Measurements from ENCODE around the gene FAM171A1. TPM values are rescaled to one million over a fixed set of nuclear protein-coding genes. Genes with fewer than 3 reads are reported as not detected.
"Not testable (repeated sequence)": the region's sequence is repeated elsewhere in the genome, so short reads cannot be mapped to it uniquely, and the experiment has no call there.

FAM171A1 gene
- total and polyA plus RNA-seq, 2 donors (not counting 3 experiments of a cell fraction or from before 2014, with no cell fraction given) = 56.3 to 75.8 TPM

GRCh38 chr10:15339892-15340291, 31.2 kb downstream of the FAM171A1 start:
- CTCF ChIA-PET = no interaction called here

GRCh38 chr10:15337441-15337923, 33.6 kb downstream of the FAM171A1 start:
- H3K27ac ChIP-seq (ENCODE audit: insufficient read depth, low read depth, low read length); FAIRE-seq; H3K36me3 ChIP-seq (ENCODE audit: control insufficient read depth in 2 of 2, extremely low read depth in 1 of 2, insufficient read depth in 2 of 2, low read length in 2 of 2); intact Hi-C loops (cut with micrococcal nuclease); H3K4me2 ChIP-seq (ENCODE audit: insufficient read depth, low read length); H3K9me3 ChIP-seq (replicated peaks; ENCODE audit: control insufficient read depth, insufficient read depth, low read length); CTCF ChIA-PET; POLR2A ChIA-PET; H2AFZ ChIP-seq (ENCODE audit: low read depth, low read length); H3K9me1 ChIP-seq (replicated peaks; ENCODE audit: control insufficient read depth, extremely low read depth, insufficient read depth, low read length); H3K4me3 ChIP-seq (replicated peaks in 1 of 3; ENCODE audit: insufficient read depth in 1 of 3, low read depth in 1 of 3, low read length in 3 of 3); BruUV-seq (replicated peaks); dilution Hi-C loops (cut with MboI; ENCODE audit: extremely low pct_ligation_motif_present, low sequenced_read_pairs); H3K9ac ChIP-seq (replicated peaks; ENCODE audit: extremely low read depth, insufficient read depth, low read length); H3K27me3 ChIP-seq (ENCODE audit: control insufficient read depth in 2 of 2, insufficient read depth in 2 of 2, low read length in 2 of 2); DNase-seq (ENCODE audit: low read depth, low spot score); H4K20me1 ChIP-seq (replicated peaks; ENCODE audit: control insufficient read depth, extremely low read depth, insufficient read depth, low read length); H3K4me1 ChIP-seq (ENCODE audit: control insufficient read depth, extremely low read depth, insufficient read depth, low read length): not testable (repeated sequence)
- peaks cover 85% of the 10 kb centered on the region for H3K79me2 ChIP-seq (ENCODE audit: control insufficient read depth, insufficient read depth, low read length)

More at GRCh38 chr10:15339892-15340291, 31.2 kb downstream of the FAM171A1 start:
- H3K36me3 ChIP-seq (ENCODE audit: control insufficient read depth in 2 of 2, extremely low read depth in 1 of 2, insufficient read depth in 2 of 2, low read length in 2 of 2) = no peaks in the 10 kb centered on the region
- H3K27ac ChIP-seq (ENCODE audit: insufficient read depth, low read depth, low read length) = no peak overlapping the region
- dilution Hi-C loops (cut with MboI; ENCODE audit: extremely low pct_ligation_motif_present, low sequenced_read_pairs) = no loop called here
- FAIRE-seq (no peak), DNase-seq (ENCODE audit: low read depth, low spot score) (no peak)
- POLR2A ChIA-PET = no interaction called here
- TF ChIP-seq FOS (IDR thresholded peaks at IDR 0.05; ENCODE audit: borderline replicate concordance, insufficient read depth, low read length) (no peak), MYC (IDR thresholded peaks at IDR 0.05; ENCODE audit: low read depth, low read length) (no peak), POLR2AphosphoS5 (IDR thresholded peaks at IDR 0.05; ENCODE audit: insufficient read depth, low read depth, low read length) (no peak), POLR2A (IDR thresholded peaks at IDR 0.05; ENCODE audit: low read depth, low read length) (no peak), JUN (IDR thresholded peaks at IDR 0.05; ENCODE audit: borderline replicate concordance, insufficient read depth, insufficient read length, low read depth) (no peak), EZH2 (IDR thresholded peaks at IDR 0.05; ENCODE audit: borderline replicate concordance, low read depth, low read length, severe bottlenecking) (no peak), GATA2 (IDR thresholded peaks at IDR 0.05; ENCODE audit: insufficient read depth, insufficient read length, low read depth, low read length) (no peak), CTCF (IDR thresholded peaks at IDR 0.05; ENCODE audit: extremely low read depth in 1 of 2, insufficient read depth in 1 of 2, low read depth in 1 of 2, low read length in 2 of 2) (no peak), MAX (IDR thresholded peaks at IDR 0.05; ENCODE audit: insufficient read depth, insufficient read length) (no peak)
- peaks cover 87% of the 10 kb centered on the region for H3K79me2 ChIP-seq (ENCODE audit: control insufficient read depth, insufficient read depth, low read length)
- no peaks in the 10 kb centered on the region for H3K9me1 ChIP-seq (replicated peaks; ENCODE audit: control insufficient read depth, extremely low read depth, insufficient read depth, low read length)
- no peak overlapping the region for H3K4me3 ChIP-seq (replicated peaks in 1 of 3; ENCODE audit: insufficient read depth in 1 of 3, low read depth in 1 of 3, low read length in 3 of 3)
- H3K27me3 ChIP-seq (ENCODE audit: control insufficient read depth in 2 of 2, insufficient read depth in 2 of 2, low read length in 2 of 2) = no peaks in the 10 kb centered on the region
- intact Hi-C loops (cut with micrococcal nuclease) = no loop called here
- no TSS peak for BruUV-seq (replicated peaks)
- H3K9ac ChIP-seq (replicated peaks; ENCODE audit: extremely low read depth, insufficient read depth, low read length) = no peak overlapping the region
- H2AFZ ChIP-seq (ENCODE audit: low read depth, low read length) = no peak overlapping the region
- peaks cover 13% of the 10 kb centered on the region for H3K4me1 ChIP-seq (ENCODE audit: control insufficient read depth, extremely low read depth, insufficient read depth, low read length)
- H4K20me1 ChIP-seq (replicated peaks; ENCODE audit: control insufficient read depth, extremely low read depth, insufficient read depth, low read length) = no peaks in the 10 kb centered on the region
- no peak overlapping the region for H3K4me2 ChIP-seq (ENCODE audit: insufficient read depth, low read length)
- no peaks in the 10 kb centered on the region for H3K9me3 ChIP-seq (replicated peaks; ENCODE audit: control insufficient read depth, insufficient read depth, low read length)

All from endothelial cell of umbilical vein (primary cell).